HS-5 (cell line): Measurements from ENCODE around the gene DPYD.
A peak's percentile ranks its signal among the peaks of the same experiment; 100 is the strongest.

Source experiments
- DNase-seq: peaks from one replicate; pipeline ENCODE4 v3.0.0-alpha.2; 2012; ENCODE audit warnings: low read depth

Gene DPYD

DNA sequence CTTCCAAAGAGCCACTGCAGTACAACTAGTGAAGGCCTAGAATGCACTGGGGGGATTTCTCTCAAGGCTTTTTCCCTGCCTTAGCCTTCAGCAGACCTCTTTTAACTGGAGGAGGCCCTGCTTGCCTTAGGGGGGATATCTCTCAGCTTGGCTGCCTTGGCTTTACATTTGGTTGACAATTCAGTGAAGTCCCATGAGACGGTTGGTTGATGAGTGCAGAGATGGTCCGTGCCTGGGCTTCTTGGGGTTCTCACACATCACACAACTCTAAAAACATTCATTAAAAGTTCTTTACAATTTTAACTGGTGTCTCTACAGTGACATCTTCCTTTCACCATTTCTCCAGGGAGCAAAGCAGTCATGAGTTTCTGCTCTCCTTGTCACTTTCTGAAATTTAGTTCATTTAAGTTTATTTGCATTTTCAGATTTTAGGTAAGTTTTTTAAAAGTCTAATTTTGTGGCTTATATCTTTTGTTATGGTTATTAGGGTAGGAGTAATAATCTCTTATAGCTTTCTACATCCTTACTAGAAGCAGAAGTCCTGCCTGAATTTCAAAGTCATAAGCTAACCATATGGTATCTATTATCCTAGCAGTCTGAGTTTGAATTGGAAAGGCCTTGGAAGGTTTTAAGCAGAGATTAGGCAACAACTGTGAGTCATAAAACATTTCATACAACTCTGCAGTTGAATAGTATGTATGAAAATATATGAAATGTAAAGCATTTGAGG, 487.6 kb downstream of the DPYD start:
- DNase-seq = peak; percentile 82

- no peak for DNase-seq
These were observed 493.5 kb downstream of the DPYD start for GRCh38 chr1:97427371-97427770.

- no peak for DNase-seq
These were observed 496.6 kb downstream of the DPYD start for GRCh38 chr1:97424209-97424608.

GRCh38 chr1:97423403-97423802, 497.4 kb downstream of the DPYD start:
- DNase-seq = no peak

GRCh38 chr1:97417661-97418060, 503.2 kb downstream of the DPYD start:
- DNase-seq = no peak

DNA sequence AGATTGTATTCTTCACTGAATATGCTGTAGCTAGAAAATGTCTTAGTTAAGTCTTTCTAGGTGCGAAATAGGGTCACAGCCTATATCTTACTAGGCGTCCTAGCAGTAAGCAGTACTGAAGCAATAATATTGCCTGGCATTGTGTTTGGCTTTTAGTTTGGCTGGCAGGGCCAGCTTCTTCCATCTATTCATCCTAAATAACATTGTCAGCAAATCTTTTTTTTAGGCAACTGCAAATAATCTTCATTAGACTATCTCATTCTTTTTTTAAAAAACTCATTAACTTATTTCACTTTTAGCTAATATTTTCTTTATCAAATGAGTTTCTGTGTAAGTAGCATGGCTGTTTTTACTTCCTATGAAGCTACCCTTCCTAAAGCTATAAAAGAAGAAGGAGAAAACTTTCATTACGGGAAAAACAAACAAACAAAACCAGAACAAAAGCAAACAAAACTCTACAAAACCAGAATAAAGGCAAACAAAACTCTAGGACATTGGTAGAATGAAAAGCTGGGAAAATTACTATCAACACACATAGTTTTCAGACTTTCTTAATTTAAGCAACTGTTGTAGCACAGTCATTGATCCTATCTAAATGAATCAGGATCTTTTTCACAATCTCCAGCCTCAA, 506.0 kb downstream of the DPYD start:
- no peak for DNase-seq

DNA sequence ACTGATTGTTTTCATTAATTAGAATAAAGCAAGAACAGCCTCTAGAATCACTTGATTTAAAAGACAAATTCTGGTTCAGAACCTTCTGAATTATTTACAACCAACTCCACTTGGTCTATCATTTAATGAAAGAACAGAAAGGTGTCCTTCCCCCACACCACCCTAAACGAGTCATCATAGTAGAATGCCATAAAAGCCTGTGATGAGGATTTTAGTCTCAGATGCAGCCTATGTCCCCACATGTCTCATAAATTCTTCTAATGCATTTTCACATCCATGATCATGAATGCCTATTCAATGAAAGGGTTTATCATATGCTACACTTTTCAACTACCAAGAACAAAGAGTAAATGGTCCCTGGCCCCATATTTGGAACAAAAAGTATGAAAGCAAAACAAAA, 508.1 kb downstream of the DPYD start:
- no peak for DNase-seq

DNA sequence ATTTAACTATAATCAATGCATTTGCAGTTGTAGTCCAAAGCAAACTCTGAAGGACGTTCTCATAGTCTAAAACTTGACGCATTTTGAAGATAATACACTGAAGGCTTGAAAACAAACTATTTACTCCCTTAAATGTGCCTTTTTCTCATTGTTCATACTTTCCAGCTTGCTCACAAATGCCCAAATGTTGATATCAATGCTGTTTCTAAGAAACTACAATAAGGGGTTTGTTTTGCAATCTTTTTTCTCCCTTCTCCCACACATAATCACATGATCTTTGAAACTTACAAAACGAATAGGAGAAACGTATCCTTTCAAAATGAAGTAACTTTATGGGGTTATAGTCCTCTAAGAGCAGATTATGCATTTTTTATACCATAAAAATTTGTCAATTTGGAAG, 508.7 kb downstream of the DPYD start:
- DNase-seq = no peak

- DNase-seq = peak; percentile 11
These were observed 524.4 kb downstream of the DPYD start for GRCh38 chr1:97396463-97396862.

- no peak for DNase-seq
These were observed 528.1 kb downstream of the DPYD start for GRCh38 chr1:97392701-97393100.

DNA sequence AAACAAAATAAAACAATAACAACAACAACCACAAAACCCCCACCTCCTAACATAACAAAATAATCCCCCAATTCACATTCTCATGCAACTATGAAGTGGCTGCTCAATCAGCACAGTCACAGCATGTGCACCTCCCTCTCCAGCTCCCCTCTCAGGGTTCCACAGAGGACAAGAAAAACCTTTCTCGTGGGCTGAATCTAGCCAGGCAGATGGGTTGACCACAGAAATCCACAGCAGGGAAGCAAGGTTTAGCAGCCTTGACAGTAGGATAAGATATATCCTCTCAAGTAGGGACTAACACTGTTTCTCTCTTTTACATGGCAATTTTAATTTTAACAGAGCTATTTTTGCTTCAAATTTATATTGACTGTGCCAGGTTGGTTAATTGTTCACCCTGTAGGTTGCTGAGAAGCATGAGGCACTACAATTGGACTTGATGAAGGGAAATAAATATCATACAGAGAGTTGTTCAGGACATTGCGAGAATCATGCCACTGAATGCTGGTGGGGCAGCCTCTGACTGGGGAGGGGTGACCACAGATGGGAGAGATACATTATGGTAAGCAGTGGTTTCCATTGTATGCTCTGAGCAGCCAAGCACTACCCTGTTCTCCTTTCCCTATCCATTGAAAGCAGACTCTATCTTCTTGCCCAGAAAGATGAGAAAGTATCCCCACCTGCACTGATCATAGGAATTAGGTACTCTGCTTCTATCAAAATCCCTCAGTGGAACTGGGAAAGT, 535.1 kb downstream of the DPYD start:
- DNase-seq = no peak

DNA sequence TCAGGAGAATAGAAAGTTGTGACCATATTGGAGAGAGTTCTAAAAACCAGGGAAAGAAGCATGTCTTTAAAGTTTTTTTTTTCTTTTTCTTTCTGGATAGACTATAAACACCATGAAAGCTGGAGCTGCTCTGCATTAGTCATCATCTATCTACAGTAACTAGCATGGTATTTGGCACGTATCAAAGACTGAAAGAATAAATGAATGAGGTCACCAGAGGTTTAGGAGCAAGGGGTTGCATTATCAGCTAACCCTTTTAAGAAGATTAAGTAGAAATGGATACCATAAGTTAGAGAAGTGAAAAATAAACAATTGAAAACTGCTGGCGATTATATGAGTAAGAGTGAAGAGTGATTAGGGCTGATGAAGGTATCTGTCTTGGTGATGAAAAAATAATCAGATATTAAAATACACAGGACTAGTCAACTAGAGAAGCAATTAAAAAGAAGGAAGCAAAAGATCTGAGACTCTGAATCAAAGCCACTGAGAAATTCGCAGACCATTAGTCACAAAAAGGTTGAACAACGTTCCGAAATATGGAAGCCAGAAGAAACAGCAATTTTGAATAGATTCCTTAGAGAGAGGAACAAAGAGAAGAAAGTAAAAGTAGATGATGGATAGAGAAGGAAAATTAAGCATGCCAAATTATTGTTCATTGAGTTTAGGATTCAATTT, 536.4 kb downstream of the DPYD start:
- DNase-seq = peak; percentile 57

DNA sequence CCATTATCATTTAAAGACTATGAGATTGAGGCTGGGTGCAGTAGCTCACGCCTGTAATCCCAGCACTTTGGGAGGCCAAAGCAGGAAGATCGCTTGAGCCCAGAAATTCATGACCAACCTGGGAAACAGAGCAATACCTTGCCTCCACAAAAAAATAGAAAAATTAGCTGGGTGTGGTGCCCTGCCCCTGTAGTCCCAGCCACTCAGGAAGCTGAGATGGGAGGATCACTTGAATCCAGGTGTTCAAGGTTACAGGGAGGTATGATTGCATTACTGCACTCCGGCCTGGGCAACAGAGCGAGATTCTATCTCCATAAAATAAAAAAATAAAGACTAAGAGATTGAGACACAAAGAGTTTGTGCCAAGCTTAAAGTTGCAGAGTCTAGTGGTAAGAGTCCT, 537.0 kb downstream of the DPYD start:
- no peak for DNase-seq

DNA sequence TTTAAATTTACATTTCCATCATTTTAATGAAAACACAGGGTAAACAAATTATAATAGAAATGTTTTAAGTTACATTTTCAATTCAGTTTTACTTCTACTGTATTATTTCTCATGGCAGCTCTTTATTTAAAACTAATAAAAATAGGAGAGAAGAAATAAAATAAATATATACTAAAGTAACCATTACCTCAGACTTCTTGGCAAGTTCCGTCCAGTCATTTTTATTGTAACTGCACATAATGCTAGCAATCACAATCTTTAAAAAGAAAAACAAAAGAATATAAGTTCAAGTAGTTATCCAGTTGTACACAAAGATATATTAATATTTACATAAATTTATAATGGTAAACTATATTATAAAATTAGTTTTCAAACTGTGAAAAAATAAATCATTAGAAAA, 538.6 kb downstream of the DPYD start:
- DNase-seq = no peak

DNA sequence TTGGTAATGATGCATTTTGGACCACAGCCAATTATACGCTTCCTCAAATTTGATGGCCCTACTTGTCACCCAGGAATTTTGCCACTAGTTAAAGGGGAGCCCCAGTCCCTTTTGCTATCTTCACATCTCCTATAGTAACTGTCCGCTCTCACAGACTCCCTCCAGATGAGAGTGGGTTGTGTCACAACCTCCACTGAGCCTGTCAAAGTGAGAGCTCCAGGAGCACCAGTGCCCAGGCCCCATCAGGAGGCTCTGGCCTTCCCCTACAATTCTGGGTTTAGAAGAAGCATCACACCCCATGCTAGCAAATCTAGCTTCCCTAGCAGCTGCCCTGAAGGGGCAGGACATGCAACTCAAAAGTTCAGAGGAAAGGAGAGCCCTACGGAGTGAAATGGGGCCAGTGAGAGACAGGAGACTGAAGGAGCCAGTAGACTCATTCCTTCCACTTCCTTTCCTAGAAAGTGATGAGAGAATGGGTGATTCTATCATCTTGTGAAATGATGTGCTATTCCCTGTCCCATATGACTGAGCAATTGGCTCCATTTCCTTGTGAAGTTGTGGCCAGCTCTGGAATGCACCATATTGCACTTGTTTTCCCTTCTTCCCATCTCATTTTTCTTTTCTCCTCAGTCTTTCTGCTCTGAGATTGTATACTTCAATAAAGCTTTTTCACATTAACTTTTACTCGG, 541.3 kb downstream of the DPYD start:
- DNase-seq = peak; percentile 41

DNA sequence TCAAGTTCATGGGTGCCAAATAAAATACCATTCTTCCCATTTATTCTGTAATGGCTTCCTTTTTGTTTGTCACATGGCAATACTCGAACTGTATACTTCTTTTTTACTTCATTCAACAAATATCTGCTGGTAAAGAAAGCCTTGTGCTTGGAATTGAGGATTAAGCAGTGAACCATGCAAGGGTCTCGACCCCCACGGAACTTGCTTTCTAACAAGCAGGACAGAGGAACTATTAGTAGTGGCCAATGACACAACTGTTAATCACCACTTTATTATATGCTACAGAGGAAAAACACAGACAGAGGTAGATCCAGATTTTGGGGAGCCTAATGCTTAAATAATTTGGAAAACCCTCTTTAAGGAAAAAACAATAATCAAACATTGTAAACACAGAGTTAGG, 542.2 kb downstream of the DPYD start:
- DNase-seq = no peak

DNA sequence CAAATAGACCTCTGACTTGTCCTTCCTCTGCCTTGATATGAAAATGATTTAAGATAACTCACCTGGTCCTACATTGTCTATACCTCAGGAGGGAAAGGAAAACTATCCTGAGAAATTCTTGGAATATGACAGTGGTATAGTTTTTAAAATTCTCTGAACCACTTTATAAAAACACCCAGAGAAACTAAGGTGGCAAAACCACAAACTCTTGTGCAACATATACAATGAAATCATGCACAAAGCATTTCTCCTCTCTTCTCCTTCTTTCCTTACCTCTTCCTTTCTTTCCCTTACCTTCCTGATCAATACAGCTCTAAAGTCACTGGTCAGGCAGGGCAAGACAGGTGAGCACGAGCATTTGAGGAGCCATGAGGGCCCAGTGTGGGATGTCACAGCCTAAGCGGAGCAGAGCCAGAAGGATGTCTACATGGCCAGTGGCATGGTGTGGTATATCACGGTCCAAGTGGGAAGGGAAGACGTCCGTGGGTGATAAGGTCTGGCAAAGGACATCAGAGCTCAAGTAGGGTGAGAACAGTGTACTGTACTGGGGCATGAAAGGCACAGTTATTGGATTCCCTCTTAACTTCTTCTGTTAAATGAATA, 543.3 kb downstream of the DPYD start:
- DNase-seq = no peak

DNA sequence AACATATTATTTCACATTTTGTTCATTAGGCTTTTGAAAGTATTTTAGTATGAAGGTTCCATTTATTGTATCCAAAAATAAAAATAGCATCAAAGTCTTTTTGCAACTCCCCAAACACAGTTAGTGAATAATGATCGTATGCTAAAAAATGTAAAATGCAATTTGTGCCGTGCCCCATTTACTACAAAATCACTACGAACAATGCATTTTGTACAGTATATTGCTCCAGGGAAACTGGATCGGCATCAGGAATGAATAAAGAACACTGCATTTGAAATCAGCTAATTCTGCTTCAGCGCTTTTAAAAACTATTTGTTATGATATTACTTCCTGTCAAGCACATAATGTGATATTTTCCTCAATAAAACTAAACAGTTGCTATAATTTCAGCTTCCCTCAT, 547.8 kb downstream of the DPYD start:
- no peak for DNase-seq

DNA sequence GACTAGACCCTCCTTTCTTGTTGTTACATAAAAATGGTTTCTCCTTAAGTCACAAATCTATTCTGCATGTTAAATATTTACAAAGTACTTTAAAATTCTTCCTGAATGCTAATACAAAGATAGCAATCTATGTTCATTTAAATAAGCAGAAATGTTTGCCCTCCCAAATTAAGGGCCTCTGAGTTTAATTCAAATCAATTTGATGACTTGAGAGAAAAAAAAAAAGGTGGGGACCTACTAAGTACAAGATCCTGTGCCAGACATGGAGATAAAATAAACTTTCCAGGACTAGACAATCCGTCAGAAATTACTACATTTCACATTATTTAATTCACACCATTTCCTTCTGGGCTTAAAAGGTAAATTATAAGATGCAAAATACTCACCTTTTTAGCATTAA, 548.3 kb downstream of the DPYD start:
- DNase-seq = no peak

DNA sequence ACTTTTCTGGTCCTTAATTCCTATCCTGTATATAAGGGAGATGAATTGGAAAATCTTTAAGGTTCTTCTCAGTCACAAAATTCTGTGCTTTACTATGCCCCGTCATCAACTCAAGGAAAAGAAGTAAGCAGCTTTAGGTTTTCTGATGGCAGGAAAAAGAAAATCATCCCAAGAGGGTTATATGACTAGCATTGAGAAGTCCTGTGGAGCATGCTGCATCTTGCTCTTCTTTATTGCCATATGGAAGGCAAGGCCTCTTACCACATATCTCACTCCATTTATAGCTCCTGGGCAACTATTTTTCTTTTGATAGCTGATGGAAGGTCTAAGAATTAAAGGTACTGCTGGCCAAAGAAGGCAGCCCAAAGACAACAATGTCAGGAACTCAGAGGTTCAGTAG, 552.5 kb downstream of the DPYD start:
- no peak for DNase-seq

- no peak for DNase-seq
These were observed 553.9 kb downstream of the DPYD start for GRCh38 chr1:97366984-97367383.

- no peak for DNase-seq
These were observed 555.8 kb downstream of the DPYD start for GRCh38 chr1:97365026-97365425.
